SKM-1 treated with dmso at 0.1 percent for 144 hours (cell line): ENCODE measurements around the gene SEC63.
"Not testable (repeated sequence)": the region's sequence is repeated elsewhere in the genome, so short reads cannot be mapped to it uniquely, and the experiment has no call there.

Experiments
- DNase-seq: peaks from one replicate; lab custom pipeline; 2025; ENCODE audit not compliant: unreplicated experiment; lab: John Stamatoyannopoulos, UW

The SEC63 gene

GRCh38 chr6:107934229-107934628 is 23.8 kb downstream of the SEC63 start:
- not testable (repeated sequence) for DNase-seq

GRCh38 chr6:107932580-107932979 is 25.4 kb downstream of the SEC63 start:
- DNase-seq: no peak

GRCh38 chr6:107931894-107932293 is 26.1 kb downstream of the SEC63 start:
- no peak for DNase-seq

GRCh38 chr6:107928984-107929383 is 29.0 kb downstream of the SEC63 start:
- no peak for DNase-seq

- DNase-seq: not testable (repeated sequence)
Observed at GRCh38 chr6:107926697-107927544, 31.1 kb downstream of the SEC63 start.

GRCh38 chr6:107917451-107918375 is 40.3 kb downstream of the SEC63 start:
- DNase-seq: no peak

- not testable (repeated sequence) for DNase-seq
Observed at GRCh38 chr6:107916961-107917360, 41.0 kb downstream of the SEC63 start.

GRCh38 chr6:107911692-107912091 is 46.3 kb downstream of the SEC63 start:
- DNase-seq: no peak

- peak; percentile 34 for DNase-seq
Observed at GRCh38 chr6:107894809-107895396, 63.1 kb downstream of the SEC63 start.

- DNase-seq: not testable (repeated sequence)
Observed at GRCh38 chr6:107890431-107890830, 67.6 kb downstream of the SEC63 start.

GRCh38 chr6:107885950-107886349 is 72.1 kb downstream of the SEC63 start:
- DNase-seq: not testable (repeated sequence)

GRCh38 chr6:107879941-107880340 is 78.1 kb downstream of the SEC63 start:
- no peak for DNase-seq

- DNase-seq: no peak
Observed at GRCh38 chr6:107877968-107878367, 80.0 kb downstream of the SEC63 start.

- DNase-seq: no peak
Observed at GRCh38 chr6:107871976-107872375, 86.0 kb downstream of the SEC63 start.

GRCh38 chr6:107871512-107871911 is 86.5 kb downstream of the SEC63 start:
- not testable (repeated sequence) for DNase-seq

- no peak for DNase-seq
Observed at GRCh38 chr6:107871016-107871415, 87.0 kb downstream of the SEC63 start.

- no peak for DNase-seq
Observed at GRCh38 chr6:107870381-107870780, 87.6 kb downstream of the SEC63 start.

GRCh38 chr6:107869871-107870270 is 88.1 kb downstream of the SEC63 start:
- no peak for DNase-seq

- DNase-seq: no peak
Observed at GRCh38 chr6:107868867-107869611, 89.0 kb downstream of the SEC63 start.

- DNase-seq: no peak
Observed at GRCh38 chr6:107867302-107867615, 90.7 kb downstream of the SEC63 start.
